NCI-H1417 (cell line): ENCODE data around the gene DGKQ.
A peak's percentile ranks its signal among the peaks of the same experiment; 100 is the strongest.
"Not testable (repeated sequence)": the region's sequence is repeated elsewhere in the genome, so short reads cannot be mapped to it uniquely, and the experiment has no call there.

Source experiments
- DNase-seq, 3 experiments: peaks; one replicate each; lab custom pipeline; 2025; lab: John Stamatoyannopoulos, UW

Gene DGKQ

DNA sequence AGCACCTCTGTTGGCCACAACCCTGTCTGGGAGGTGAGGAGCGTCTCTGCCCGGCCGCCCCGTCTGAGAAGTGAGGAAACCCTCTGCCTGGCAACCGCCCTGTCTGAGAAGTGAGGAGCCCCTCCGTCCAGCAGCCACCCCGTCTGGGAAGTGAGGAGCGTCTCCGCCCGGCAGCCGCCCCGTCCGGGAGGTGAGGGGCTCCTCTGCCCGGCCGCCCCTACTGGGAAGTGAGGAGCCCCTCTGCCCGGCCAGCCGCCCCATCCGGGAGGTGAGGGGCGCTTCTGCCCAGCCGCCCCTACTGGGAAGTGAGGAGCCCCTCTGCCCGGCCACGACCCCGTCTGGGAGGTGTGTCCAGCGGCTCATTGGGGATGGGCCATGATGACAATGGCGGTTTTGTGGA lies 2.6 kb upstream of the DGKQ start:
- DNase-seq = not testable (repeated sequence)

DNA sequence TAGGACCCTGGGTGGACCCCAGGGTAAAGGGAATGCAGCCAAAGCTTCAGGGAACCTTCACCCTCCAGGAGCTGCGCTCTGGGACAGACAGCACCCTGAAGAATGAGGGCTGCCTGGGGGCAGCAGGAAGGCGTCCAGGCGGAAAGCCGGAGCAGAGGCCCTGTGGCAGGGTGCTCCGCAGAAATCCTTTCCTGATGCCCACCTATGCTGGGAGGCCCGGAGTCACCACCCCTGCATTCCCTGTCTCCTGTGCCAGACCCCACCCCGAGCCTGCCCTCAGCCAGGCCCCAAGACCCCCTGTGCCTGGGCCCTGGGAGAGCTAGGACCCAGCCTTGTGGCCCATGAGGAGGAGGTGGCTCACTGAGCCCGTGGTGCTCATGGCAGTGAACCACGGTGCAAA lies 1.3 kb upstream of the DGKQ start:
- no peak for DNase-seq

DNA sequence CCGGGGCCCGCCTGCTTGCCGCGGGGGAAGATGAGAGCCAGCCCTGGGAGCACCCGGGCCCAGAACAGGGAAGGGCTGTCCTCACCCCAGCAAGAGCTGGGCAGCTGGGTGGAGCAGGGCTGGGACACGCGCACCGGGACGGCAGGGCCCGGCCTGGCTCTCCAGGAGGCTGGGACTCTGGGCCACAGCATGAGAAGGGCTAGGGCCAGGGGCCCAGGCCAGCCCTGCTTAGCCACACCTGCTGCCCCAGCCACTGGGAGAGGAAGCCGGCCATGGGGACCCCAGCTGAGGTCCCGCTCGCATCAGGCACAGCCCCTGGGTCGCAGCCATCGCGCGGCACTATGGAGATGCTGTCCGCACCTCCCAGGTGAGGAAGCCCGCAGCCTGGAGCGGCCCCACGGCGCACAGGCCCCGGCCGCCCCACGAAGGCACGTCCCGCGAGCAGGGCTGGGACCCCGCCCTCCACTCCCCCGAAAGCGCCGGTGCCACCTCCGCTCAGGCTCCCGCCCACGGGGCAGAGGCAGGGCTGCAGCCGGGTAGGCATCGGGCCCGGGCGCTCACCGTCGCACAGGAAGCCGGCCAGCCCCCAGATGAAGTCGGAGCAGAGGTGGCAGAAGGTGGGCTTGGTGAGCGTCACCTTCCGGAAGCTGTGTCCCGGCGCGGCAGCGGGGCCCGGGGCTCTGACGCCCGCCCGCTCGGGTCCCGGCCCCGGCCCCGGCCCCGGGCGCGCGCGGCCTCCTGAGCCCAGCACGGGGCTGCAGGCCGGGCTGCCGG lies 531 bp downstream of the DGKQ start:
- peak; percentile 29 to 52 (median 48) for DNase-seq

DNA sequence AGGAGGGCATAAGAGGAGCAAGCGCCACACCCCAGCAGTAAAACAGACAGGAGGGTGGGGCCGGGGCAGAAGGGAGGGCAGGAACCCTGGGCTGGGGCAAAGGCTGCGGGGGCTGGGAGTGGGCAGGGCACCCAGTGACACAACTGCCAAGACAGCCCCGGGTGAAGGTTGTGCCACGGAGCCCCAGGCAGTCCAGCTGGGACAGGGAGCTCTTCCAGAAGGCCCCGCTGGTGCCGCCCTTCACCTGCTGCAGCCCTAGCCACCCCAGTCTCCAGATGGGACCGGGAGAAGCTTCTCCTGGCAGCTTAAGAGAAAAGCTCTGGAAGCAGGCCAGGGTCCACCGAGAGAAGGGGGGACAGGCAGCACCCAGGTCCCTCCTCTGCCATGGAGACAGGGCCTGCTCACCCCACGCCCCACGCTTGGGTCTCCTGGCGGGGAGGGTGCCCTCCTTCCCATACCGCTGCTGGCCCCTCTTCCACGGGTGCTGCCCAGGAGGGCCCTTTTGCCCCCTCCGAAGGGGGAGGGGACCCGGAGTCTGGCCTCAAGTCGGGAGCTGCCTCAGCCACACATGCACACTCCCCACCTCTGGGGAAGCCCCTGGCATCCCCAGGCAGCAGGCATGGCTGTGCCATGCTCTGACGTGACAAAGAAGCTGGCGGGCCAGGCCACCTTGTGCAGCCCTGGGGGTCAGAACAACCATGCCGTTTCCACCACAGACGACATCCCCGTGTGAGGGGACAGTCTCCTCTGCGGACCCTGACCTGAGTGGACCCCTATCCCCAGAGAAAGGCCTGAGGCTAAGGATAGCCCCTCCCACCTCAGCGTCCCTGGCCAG lies 1.5 kb downstream of the DGKQ start:
- DNase-seq = no peak

DNA sequence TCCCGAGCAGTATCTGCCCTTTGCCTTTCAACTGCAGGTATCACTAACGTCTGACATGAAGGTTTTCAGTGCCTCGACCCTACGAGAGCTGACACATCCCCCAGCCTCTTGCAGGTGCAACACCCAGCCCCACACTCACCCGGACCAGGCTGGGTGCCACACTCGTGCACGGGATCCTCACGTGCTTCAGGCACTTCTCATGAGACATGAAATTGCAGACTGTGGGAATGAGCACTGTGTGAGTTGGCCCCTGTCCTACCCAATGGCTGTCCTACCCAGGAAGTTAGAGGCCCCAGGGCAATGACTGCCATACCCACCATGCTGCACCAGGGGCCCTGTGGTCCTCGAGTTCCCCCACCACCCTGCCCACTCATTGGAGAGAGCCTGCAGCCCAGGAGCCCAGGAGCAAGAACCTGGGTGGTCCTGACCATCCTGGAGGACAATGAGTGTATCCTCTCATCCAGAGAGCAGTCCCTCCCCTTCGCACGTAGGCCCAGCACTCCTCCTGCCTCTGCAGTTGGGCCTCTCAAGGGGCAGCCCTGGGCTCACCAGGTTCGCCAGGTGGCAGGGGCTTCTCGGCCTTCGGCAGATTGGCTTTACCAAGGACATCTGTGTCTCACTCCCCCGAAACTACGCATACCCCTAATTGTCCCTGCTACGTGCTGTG lies 2.4 kb downstream of the DGKQ start:
- no peak for DNase-seq

DNA sequence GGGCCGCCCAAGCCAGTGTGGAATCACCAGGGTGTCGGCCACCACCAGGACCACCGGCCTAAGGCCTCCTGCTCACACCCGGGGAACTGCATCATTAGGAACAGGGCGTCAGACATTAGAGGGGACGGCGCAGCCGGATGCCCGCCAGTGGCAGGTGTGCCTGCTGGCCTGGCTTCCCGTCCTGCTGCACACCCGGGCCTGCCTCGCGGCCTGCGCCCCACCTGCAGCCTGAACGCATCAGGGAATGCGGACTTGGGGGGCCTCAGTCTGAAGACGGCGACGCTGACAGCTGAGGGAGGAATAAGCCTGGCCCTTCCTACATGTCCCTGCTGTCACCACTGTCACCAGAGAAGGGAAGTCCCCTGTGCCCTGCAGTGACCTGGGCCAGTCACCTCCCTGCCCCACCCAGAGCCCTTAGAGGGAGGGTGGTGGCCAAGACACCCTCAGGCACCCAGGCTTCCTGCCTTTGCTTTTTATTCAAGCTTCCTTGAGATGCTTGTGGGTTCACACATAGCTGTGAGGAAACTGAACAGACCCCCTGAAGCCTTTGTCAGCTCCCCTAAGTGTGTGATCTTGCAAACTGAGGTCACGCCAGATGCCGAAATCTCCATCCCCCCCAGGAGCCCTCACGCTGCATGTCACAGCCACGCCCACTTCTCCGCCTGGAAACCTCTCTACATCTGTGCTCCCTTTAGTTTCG lies 3.2 kb downstream of the DGKQ start:
- DNase-seq = no peak

DNA sequence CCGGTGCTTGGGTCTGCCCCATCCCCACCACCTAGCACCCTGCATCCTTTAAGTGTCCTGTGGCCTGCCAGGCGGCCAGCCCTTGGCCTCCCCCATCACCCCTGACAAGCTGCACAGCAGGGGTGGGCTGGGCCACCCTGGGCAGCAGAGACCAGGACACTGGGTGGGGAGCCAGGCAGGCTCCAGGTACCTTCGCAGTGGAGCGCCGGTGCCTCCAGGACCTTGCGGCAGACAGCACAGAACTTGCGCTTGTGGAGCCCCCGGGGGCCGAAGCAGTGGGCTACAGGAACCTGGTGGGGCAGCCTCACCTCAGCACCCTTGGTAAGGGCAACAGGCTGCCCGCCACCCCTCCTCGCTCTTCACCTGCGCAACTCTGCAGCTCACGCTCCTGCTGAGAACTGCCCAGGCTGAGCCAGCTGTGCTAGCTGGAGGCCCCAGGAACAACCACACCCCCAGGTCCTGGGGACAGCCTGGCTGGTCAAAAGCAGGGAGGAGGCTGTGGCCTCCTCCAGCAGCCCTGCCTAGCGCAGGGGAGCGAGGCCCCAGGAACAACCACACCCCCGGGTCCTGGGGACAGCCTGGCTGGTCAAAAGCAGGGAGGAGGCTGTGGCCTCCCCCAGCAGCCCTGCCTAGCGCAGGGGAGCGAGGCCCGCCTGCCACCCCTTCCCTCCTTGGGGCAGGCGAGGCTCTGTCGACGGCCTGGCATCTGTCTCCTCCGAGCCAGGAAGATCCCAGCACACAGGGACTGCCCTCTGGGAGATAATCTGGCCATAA lies 4.6 kb downstream of the DGKQ start:
- peak in 2 of 3 experiments; percentile 43 to 55 for DNase-seq

DNA sequence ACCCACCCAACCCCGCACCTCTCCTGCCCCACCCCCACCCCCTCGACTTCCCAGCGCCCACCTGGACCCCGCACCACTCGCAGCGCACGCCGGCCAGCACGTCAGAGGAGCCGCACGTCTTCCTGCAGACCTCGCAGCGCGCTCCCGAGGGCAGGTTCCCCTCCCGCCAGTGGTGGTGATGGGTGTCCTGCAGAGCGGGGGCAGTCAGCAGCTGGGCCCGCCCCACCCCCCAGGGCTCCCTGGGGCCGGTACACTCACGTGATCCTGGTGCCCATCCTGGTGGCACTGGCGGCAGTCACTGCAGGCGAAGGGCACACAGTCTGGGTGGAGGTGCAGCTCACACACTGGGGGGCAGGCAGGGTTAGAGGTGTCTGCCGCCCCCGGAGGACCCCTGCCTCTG lies 5.1 kb downstream of the DGKQ start:
- DNase-seq = peak in 2 of 3 experiments; percentile 55 to 70

DNA sequence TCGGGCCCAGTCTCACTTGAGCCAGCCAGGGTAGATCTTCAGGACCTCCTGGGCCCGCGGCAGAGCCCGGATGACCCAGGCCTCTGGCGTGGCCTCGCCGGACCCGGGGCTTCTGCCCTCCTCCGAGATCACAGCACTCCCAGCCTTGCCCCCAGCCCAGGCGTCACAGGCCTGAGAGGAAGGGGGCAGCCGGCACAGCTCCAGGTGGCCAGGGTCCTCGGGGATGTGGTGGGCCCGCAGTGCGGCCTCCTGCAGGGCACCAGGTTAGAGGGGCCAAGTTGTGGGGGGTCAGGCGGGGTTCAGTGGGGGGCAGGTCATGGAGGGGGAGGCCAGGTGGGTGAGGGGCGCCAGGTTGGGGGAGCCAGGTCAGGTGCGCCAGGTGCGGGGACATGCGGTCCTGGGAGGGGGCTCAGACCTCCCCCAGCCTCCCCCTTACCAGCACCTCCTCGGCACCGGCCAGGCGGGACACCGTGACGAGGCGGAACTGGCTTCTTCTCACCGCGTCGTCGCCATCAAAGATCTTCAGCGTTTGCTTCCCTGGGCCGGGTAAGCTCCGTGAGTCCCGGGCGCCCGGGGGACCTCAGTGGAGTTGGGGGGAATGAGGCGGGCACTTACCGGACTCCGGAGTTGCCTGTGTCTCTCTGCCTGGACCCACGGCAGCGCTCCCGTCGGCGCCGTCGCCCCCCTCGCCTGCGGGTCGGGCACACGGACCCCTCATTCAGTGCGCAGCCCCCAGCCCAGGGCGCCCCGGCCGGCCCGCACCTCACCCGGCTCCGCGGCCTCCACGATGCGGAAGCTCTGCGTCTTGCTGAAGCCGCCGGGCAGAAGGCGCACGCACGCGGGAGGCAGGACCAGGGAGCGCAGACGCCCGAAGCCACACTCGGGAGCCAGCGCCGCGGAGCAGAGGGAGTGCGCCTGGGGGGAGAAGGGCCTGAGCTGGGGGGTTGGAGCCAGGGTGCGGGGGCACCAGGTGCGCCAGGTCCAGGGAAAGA lies 6.0 kb downstream of the DGKQ start:
- DNase-seq = no peak

DNA sequence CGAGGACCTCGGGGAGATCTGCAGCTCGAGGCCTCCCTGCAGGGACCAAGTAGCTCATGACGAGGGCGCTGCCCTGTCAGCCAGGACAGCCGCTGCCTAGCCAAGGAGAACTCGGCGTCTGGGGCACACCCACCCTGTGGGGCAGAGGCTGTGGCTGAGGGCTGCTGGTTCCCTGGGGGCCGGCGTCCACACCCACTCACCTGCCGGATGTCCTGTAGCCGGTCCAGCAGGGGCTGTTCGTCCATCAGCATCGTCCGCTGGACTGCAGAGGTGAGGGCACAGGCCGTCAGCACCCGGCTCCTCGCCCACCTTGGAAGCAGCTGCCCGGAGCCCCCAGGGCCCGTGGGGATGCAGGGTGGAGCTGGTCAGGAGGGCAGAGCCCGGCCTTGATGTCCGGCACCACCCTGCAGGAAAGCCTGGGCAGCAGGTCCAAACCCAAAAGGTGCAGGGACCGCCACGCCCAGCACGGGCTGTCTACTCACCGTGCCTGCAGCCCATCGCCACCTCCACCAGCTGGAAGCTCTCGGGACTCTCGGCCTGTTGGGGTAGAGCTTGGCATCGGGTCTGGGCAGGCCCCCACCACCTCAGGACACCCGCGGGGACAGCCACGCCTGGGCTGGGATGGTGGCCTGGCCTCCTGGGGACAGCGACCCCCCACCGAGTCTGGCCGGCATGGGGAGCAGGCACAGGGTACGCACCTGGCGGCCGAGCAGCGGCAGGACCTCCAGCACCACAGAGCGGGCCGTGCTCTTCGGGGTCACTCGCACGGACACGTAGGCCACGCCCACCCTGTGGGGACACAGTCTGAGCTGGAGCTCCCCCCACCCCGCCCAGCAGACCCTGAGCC lies 6.9 kb downstream of the DGKQ start:
- DNase-seq = no peak

DNA sequence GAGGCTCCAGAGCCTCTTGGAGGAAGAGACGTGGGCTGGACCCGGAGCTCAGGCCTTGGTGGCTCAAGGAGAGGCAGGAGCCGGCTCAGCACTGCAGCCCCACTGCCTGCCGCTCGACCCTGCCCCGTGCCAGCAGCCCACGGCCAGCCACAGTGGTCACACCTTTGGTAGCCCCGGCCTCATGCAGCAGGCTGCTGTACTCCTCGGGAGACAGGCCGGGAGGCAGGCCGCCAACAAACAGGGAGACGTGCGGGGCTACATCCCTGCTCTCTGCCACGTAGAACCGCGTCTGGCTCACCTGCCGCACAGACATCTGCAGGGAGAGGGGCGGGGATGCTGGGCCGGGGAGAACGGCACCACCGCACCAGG lies 7.6 kb downstream of the DGKQ start:
- no peak for DNase-seq

DNA sequence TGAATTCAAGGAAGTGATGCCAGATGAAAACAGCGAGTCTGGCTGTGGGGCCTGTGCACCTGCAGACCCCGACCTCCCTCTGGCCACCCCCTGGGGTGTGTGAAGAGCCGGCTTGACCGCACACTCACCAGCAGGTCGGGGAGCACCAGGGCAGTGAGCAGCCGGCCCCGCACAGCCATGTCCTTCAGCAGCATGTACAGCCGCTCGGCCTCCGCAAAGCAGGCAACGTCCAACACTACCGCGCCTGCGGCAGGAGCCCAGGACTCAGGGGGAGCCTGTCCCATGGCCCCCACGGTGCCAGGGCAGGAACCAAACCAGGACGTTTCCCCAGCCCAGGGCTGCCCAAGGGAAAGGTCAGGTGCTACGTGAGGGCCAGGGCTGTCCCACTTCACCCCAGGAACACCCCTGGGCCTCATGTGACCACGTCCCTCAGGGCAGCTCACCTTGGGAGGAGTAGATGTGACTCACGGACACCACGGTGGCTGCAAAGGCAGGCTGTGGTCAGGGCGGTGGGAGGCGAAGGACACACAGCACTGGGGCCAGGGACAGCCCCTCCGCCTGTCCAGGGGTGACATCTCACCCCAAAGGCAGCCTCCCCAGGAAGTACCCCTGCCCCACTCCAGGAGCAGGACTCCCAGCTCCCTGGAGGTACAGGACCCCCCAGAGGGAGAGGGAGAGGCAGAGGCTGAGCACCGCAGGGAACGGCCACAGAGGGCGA lies 8.2 kb downstream of the DGKQ start:
- no peak for DNase-seq

DNA sequence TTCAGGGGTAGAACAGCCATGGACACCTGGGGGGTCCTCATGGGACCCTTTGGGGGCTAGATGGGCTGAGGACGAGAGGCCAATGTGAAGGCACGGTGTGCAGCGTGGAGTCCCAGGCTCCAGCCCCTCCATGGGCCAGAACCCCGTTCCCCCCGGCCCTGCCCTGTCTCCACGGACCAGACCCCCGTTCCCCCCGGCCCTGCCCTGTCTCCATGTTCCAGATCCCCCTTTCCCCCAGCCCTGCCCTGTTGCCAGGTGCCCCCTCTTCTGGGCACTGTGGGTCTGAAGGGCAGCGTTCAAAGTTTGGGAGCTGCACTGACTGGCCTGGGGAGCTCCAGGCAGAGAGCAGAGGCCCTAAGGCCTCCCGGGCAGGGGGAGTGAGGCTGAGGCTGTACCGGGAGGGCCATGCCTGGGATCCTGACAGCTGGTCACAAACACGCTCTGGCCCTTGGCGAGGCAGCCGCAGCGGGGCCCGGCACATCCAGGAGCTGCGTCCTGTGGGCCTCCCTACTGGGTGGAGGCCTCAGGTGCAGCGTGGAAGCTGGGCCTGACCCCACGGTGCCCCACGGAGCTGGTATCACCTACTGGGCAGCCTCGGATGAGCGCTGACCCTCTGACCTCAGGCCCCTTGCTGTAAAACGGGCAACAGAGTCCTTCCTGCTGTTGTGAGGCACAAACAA lies 8.9 kb downstream of the DGKQ start:
- no peak for DNase-seq

DNA sequence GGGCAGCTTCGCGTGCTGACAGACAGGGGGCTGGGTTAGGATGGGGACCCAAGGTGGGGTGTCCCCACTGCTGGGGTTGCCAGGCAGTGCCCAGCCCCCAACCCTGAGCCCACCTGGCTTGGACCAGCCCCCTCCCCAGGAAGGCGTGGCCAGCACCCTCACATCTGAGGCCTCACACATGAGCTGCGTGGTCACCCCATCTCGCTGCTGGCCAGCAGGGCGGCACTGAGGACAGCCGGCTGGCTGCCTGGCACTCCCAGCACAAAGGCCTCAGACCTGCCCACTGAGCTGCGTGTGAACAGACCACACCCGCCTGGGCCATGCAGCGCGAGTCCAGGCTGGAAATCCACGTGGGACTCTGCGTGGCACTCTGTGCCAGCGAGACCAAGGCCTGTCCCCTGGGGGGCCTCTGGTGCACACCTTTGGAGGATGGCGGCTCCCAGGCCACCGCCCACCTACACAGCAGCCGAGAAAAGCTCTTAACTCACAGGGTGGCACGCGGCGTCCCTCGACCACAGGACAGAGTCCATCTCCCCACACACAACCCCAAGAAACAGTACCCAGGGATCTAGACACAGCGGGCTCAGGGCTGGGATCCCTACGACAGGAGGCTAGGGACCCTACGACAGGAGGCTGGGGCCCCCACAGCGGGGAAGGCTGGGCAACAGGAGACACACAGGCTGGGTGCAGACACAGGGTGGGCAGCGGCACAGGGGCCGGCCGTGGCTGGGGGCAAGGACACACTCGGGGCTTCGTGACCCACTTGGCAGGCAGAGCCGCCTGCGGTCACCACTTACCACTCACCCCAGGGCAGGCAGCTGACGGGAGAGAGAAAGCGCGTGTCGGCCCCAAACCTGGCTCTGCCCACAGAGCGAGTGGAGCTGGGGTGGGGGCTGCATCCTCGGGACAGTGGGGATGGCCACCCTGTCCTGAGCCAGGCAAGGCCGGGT lies 9.8 kb downstream of the DGKQ start:
- no peak for DNase-seq

DNA sequence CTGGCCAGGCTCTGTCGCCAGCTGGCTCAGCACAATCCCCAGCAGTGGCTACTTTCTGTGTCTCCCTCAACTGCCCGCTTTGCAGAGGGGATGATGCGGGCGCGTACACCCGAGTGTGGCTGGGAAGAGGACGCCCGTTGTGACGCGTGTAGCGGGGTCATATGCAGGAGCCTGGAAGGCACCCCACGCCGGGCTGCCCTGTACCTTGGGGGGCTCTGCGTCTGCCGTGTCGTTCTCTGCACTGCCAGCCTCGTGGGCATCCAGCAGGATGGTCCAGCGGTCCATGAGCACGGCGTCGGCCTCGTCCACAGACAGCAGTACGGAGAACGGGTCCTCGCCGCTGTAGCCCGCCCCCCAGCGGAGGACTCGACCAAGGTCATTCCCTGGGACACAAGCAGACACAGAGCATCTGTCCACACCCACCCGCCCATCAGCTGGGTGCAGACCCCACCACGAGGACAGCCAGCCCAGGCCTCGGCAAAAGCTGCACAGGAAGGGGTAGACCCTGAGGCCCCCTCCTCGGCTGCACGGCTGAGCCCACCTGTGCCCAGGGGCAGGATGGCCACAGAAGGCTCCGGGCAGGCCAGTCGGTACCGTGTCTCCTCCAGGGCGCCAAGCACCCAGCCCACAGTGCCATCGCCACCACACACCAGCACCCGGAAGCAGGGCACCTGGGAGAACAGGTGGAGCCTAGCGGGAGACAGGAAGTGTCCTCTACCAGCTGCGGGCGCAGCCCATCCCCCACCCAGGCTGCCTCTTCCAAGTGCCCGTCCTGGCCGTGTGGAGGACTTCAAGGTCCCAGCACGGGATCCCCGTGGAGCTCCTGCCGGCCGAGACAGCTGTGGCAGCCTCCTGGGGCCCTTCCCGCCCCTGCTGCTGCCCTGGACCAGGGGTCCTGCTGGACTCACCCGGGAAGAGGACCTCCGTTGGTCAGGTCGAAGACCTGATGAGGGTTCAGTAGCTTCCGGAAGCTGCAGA lies 10.8 kb downstream of the DGKQ start:
- peak; percentile 45 to 77 (median 65) for DNase-seq
